Spinal cord (tissue), 10 donors: ENCODE data around the gene HNRNPAB. TPM values are rescaled to one million over a fixed set of nuclear protein-coding genes. Genes with fewer than 3 reads are reported as not detected.

Source experiments
- DNase-seq, 6 donors: peaks; one replicate each; pipeline versions ENCODE4 v3.0.0 to v3.0.0-alpha.2; 2013 to 2015; ENCODE audit warnings: low spot score in 6 of 6, low read depth in 4 of 6
- H3K27ac ChIP-seq: one replicate; pipeline ENCODE4 v1.5.1; 2013; ENCODE audit warnings: low read depth, low read length, control low read depth
- H3K27me3 ChIP-seq: one replicate; pipeline ENCODE4 v1.6.1; 2013; ENCODE audit warnings: low read length; ENCODE audit not compliant: control insufficient read depth, insufficient read depth
- H3K36me3 ChIP-seq: one replicate; pipeline ENCODE4 v1.6.1; 2013; ENCODE audit warnings: low read length; ENCODE audit not compliant: control insufficient read depth, insufficient read depth
- H3K4me1 ChIP-seq: one replicate; pipeline ENCODE4 v1.6.1; 2013; ENCODE audit warnings: low read length; ENCODE audit not compliant: control insufficient read depth, insufficient read depth
- H3K4me3 ChIP-seq: one replicate; pipeline ENCODE4 v1.5.1; 2013; ENCODE audit warnings: low read depth, low read length, control low read depth
- H3K9me3 ChIP-seq: one replicate; pipeline ENCODE4 v1.6.1; 2013; ENCODE audit warnings: low read length; ENCODE audit not compliant: control insufficient read depth, insufficient read depth
- WGBS: methylation state at CpG from one replicate; pipeline ENCODE4 v1.1.5; 2013; ENCODE audit warnings: missing lambda C conversion rate; ENCODE audit not compliant: insufficient coverage; 5-methylcytosine and 5-hydroxymethylcytosine counted together
- long read RNA-seq, 4 donors: transcript quantifications; one replicate each; lab custom pipeline, GENCODE V29; 2026
- polyA plus RNA-seq, 2 donors: library from polyadenylated mRNA; unstranded; fragments of 120-200 nt; gene quantifications; one replicate each; pipeline ENCODE4 v1.2.1, GENCODE V29; 2013; ENCODE audit not compliant: insufficient read length in 2 of 2
- total RNA-seq, 2 donors: library from RNA; depleted of rRNA in 1 of 2; stranded (reverse); fragments of 120-200 nt in 1 of 2; fragments of >200 nt in 1 of 2; gene quantifications; one replicate each; pipeline versions ENCODE4 v1.2.3 to v1.2.4, GENCODE V29; 2013 to 2014
- donor health status: healthy.

The HNRNPAB gene
- total RNA-seq (10 to 100 TPM; 30.8 to 49.0 TPM), polyA plus RNA-seq (100 to 1,000 TPM; 123 to 128 TPM)
- long read RNA-seq, donor 1, transcript HNRNPAB-202 (8 exons, 1,796 nt) = major isoform, 7 of 120 reads
- long read RNA-seq, donor 1, transcript HNRNPAB-205 (6 exons, 1,674 nt) = minor isoform, 5 of 120 reads
- long read RNA-seq, donor 1, partial matches to known transcripts = 96 of 120 reads
- long read RNA-seq, donor 1, other reads (novel, unspliced or antisense) = 5 of 120 reads
- long read RNA-seq, donor 2 = 0 reads
- long read RNA-seq, donor 3, partial matches to known transcripts = 17 of 28 reads
- long read RNA-seq, donor 3, other reads (novel, unspliced or antisense) = 0 of 28 reads
- long read RNA-seq, donor 4, transcript HNRNPAB-202 (8 exons, 1,796 nt) = minor isoform, 8 of 99 reads
- long read RNA-seq, donor 4, transcript HNRNPAB-201 (7 exons, 1,602 nt) = major isoform, 9 of 99 reads
- long read RNA-seq, donor 4, partial matches to known transcripts = 70 of 99 reads
- long read RNA-seq, donor 4, other reads (novel, unspliced or antisense) = 7 of 99 reads

DNA sequence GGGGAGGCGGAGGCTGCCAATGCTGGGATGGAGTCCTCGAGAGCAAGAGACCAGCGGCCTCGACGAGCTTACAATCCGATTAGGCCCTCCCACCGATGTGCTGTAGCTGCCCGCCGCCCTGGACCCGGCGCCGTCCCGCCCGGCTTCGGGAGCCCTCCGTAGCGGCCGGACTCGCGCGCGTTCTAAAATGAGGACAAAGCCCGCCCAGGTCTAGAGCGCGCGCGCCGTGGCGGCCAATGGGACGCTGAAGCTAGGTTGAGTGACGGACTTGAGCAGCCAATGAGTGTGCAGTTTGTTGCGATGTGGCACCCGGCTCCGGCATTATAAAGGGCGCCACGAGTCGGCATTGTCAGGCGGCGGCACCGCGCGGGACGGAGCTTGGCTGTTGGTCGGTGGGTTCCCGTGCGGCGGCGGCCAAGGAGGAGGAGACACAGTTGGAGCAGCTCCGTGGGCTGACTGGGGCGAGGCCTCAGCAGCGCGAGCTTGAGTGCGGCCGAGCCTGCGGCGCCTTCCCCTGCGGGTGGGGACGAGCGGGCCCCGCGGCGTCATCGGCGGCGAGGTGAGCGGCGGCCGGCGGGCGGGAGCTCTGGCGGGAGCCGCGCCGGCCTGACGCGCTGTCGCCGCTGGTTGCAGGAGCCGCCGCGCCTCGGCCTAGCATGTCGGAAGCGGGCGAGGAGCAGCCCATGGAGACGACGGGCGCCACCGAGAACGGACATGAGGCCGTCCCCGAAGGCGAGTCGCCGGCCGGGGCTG, at the start of gene HNRNPAB:
TSS of gene HNRNPAB (plus strand) at position 352 of the 753 bp plus-strand sequence. CDS start at position 657, 305 bp downstream.
- peaks cover 26% of the 10 kb centered on the region for H3K4me1 ChIP-seq
- peak within 1 kb of the TSS; percentile 73 for H3K27ac ChIP-seq
- H3K27me3 ChIP-seq = no peaks in the 10 kb centered on the region
- peak within 1 kb of the TSS; percentile 75 for H3K4me3 ChIP-seq
- H3K9me3 ChIP-seq = no peaks in the 10 kb centered on the region
- peak; percentile 93 to 99 (median 96) for DNase-seq
- under 1% methylated on average over 96 of the region's 96 CpGs for WGBS
- H3K36me3 ChIP-seq = peaks cover 29% of the 10 kb centered on the region

DNA sequence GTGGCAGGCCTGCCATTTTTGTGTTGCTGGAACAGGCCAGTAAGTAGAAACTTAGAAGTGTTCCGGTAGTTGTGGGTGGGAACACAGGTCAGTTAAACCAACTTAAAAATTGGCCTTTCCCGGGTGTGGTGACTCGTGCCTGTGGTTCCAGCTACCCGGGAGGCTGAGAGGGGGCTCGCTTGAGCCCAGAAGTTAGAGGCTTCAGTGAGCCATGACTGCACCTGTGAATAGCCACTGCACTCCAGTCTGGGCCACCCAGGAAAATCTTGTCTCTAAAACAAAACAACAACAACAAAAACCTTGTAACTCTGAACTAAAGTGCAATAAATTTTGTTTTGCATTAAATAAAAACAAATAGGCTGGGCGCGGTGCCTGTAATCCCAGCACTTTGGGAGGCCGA, 49.3 kb upstream of the HNRNPAB start:
- Histone ChIP-seq H3K9me3 (no peaks in the 10 kb centered on the region), H3K27ac (no peak overlapping the region), H3K4me1 (peaks cover 31% of the 10 kb centered on the region), H3K36me3 (peaks cover 18% of the 10 kb centered on the region), H3K4me3 (no peak overlapping the region), H3K27me3 (no peaks in the 10 kb centered on the region)
- WGBS = 75% methylated on average over 8 of the region's 8 CpGs
- no peak for DNase-seq

DNA sequence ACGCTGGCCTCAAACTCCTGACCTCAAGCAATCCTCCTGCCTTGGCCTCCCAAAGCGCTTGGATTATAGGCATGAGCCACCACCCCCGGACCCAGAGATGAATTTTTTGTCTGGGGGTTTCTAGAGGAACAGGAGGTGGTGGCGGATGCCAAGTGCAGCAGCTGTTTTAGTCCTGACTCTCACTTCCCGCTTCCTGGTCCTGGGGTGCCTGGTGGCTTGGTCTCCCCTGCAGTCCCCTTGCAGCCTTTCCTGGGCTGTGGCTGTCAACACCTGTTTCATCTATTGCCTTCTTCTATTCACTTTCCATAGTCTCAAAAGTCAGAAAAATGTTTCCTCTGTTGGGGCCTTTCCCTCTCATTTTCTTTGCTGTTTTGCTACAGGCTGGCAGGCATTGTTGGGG, 44.2 kb upstream of the HNRNPAB start:
- Histone ChIP-seq H3K4me1 (peaks cover 9% of the 10 kb centered on the region), H3K4me3 (no peak overlapping the region), H3K9me3 (no peaks in the 10 kb centered on the region), H3K27ac (no peak overlapping the region), H3K36me3 (no peaks in the 10 kb centered on the region), H3K27me3 (peaks cover 2% of the 10 kb centered on the region)
- DNase-seq = no peak
- WGBS = 84% methylated on average over 3 of the region's 5 CpGs

DNA sequence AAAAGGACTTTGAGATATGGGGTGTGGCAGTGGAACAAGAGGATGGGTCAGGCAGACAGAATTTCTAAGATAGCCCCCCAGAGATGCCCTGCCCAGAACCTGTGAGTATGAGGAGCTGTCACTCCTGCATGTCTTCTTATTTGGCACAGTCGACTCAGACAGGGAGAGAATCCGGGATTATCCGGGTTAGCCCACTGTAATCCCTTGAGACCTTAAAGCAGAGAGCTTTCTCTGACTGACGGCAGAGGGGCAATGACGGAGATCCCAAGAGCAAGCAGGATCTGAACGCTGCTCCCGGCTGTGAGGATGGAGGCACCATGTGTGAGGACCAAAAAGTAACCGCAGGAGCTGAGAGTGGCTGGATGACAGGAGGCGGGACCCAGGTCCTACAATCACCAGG, 41.9 kb upstream of the HNRNPAB start:
- Histone ChIP-seq H3K36me3 (no peaks in the 10 kb centered on the region), H3K27ac (no peak overlapping the region), H3K4me3 (no peak overlapping the region), H3K4me1 (peaks cover 9% of the 10 kb centered on the region), H3K9me3 (no peaks in the 10 kb centered on the region), H3K27me3 (peaks cover 9% of the 10 kb centered on the region)
- 82% methylated on average over 7 of the region's 9 CpGs for WGBS
- no peak for DNase-seq

DNA sequence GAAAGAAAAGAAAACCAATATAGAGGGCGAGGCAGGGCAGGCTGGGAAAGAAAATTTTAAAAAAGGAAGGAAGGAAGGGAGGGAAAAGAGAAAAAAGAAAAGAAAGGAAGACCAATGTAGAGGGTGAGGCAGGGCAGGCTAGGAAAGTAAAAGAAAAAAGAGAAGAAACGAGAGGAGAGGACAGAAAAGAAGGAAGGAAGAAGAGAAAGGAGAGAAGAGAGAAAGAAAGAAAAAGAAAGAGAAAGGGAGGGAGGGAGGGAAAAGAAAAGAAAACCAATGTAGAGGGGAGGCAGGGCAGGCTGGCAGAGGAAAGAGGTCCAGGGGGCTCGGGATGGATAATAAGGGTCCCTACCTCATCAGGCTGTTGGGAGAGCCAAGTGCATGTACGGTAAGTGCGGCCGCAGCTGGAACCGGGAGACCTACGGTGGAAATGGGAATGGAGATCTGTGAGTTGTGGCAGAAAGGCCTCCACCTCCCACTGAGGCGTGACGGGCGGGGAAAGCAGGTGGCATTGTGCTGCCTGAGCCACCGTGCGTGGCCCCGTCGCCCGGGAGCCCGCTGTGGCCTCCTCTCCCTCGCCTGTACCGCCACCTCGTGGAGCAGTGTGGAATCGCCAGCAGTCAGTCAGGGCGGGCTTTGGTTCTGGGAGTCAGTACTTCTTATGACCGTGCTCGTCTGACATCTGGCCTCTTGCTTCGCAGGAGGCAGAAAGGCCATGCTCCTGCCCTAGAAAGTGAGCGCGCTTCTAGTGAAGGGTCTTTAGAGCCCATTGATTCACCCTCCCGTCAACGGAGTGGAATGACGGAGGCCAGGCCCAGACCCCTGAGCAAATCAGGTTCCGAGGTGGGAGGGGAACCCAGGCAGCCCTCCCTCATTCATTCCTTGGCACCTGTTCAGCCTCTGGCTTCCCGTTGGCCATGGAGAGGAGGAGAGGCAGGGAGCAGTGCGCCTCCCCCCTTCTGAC, 40.3 kb upstream of the HNRNPAB start:
- no peak overlapping the region for H3K27ac ChIP-seq
- no peaks in the 10 kb centered on the region for H3K9me3 ChIP-seq
- H3K4me3 ChIP-seq = peak overlapping the region; percentile 31
- no peaks in the 10 kb centered on the region for H3K36me3 ChIP-seq
- peaks cover 9% of the 10 kb centered on the region for H3K27me3 ChIP-seq
- peaks cover 9% of the 10 kb centered on the region for H3K4me1 ChIP-seq
- DNase-seq = peak; percentile 49 to 95 (median 73)
- 6% methylated on average over 28 of the region's 33 CpGs for WGBS

DNA sequence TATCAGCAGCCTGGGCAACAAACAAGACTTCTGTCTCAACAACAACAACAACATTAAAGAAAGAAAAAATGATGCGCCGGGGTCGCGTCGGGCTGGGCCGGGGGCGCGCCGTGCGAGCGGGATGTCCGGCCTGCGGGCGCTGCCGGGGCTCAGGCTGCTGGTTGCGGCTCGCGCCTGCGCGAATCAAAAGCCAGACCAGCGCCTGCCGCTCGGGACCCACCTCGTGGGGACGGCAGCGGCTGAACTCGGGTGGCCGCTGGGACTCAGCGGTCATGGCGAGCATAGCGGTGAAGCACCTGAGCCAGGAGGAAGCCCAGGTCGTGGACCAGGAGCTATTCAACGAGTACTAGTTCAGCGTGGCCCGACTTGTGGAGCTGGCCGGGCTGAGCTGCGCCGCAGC, 38.8 kb upstream of the HNRNPAB start:
- WGBS = 38% methylated on average over 38 of the region's 38 CpGs
- peaks cover 9% of the 10 kb centered on the region for H3K27me3 ChIP-seq

DNA sequence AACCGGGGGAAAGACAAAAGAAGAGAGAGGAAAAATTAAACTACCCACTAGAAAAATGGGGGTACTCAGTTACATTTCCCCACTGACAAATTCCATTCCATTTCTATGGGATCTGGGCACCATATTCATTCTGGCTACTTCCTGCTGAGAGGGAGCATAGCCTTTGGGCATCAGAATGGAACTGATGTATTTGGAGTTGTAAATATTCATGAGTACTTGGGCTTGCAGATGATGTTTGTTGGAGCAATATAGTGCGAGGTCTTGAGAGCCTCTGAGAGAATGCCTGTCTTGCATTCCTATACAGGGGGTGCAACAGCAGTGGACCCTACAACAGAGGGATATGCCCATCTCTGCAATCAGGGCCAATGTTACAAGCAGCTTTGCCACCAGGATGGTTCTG, 33.9 kb upstream of the HNRNPAB start:
- Histone ChIP-seq H3K4me3 (no peak overlapping the region), H3K27me3 (peaks cover 5% of the 10 kb centered on the region), H3K36me3 (no peaks in the 10 kb centered on the region), H3K27ac (no peak overlapping the region), H3K9me3 (no peaks in the 10 kb centered on the region), H3K4me1 (no peaks in the 10 kb centered on the region)
- 36% methylated on average over 1 of the region's 2 CpGs for WGBS
- no peak for DNase-seq

More for the DNA sequence above, 38.8 kb upstream of the HNRNPAB start:
- Histone ChIP-seq H3K4me1 (peaks cover 9% of the 10 kb centered on the region), H3K4me3 (no peak overlapping the region), H3K9me3 (no peaks in the 10 kb centered on the region), H3K36me3 (no peaks in the 10 kb centered on the region), H3K27ac (no peak overlapping the region)
- no peak for DNase-seq

DNA sequence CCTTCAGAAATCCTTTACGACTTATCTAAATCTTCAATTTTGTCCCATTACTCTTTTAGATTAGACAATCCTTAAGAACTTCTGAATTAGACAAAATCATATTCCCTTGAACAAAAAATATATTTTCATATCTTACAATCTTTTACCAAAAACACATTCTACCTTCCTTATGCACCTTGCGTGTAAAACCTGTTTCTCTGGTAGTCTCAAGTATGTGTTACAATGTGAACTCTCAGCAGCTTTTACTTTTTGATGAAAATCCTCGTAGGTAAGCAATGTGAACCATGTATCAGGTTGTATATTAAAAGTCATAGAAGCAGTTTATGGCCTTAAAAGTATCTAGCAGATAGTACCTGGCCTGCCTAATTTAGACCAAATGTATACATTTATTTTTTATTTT, 29.9 kb upstream of the HNRNPAB start:
- Histone ChIP-seq H3K36me3 (no peaks in the 10 kb centered on the region), H3K4me1 (no peaks in the 10 kb centered on the region), H3K4me3 (no peak overlapping the region), H3K9me3 (no peaks in the 10 kb centered on the region), H3K27ac (no peak overlapping the region), H3K27me3 (no peaks in the 10 kb centered on the region)
- 100% methylated on average over 1 of the region's 3 CpGs for WGBS
- no peak for DNase-seq

DNA sequence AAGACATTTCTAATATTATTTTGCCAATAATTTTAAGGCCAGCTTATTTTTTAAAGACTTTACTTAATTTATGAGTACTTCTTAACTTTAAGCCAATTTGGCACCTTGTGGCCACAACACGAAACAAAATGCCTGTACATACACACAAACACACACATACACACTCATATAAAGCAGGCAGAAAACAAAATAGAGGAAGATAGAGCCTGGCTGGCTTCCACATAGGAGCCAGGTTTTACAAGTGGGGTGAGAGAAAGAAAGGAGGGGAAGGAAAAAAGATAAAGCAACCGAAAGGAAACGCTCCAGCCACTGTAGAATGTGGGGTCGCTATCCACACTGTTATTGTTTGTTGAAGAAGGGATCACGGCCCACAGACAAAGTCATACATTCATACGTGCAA, 27.5 kb upstream of the HNRNPAB start:
- Histone ChIP-seq H3K9me3 (no peaks in the 10 kb centered on the region), H3K27ac (no peak overlapping the region), H3K27me3 (no peaks in the 10 kb centered on the region), H3K4me1 (no peaks in the 10 kb centered on the region), H3K36me3 (no peaks in the 10 kb centered on the region), H3K4me3 (no peak overlapping the region)
- 72% methylated on average over 5 of the region's 6 CpGs for WGBS
- no peak for DNase-seq
